ENCODE results near the gene TMBIM4.

TMBIM4 gene

GRCh38 chr12:66199831-66200509, 30.2 kb upstream of the TMBIM4 start:
- H3K4me3 ChIP-seq (ENCODE audit: low read depth, low read length), result no peak overlapping the region
- DNase-seq (ENCODE audit: low read depth), result no peak
- no peak for TF ChIP-seq CTCF (IDR thresholded peaks at IDR 0.05; ENCODE audit: low read depth, low read length, missing control alignments)

- TF ChIP-seq CTCF (IDR thresholded peaks at IDR 0.05; ENCODE audit: low read depth, low read length, missing control alignments), result no peak
- H3K4me3 ChIP-seq (ENCODE audit: low read depth, low read length), result no peak overlapping the region
- DNase-seq (ENCODE audit: low read depth), result no peak
These were observed 29.3 kb upstream of the TMBIM4 start for GRCh38 chr12:66199141-66199540.

- no peak for TF ChIP-seq CTCF (IDR thresholded peaks at IDR 0.05; ENCODE audit: low read depth, low read length, missing control alignments)
- DNase-seq (ENCODE audit: low read depth), result no peak
- H3K4me3 ChIP-seq (ENCODE audit: low read depth, low read length), result no peak overlapping the region
These were observed 27.7 kb upstream of the TMBIM4 start for GRCh38 chr12:66197495-66197921.

GRCh38 chr12:66196806-66197205, 27.0 kb upstream of the TMBIM4 start:
- peak; percentile 31 for DNase-seq (ENCODE audit: low read depth)

GRCh38 chr12:66195242-66195641, 25.4 kb upstream of the TMBIM4 start:
- no peak for TF ChIP-seq CTCF (IDR thresholded peaks at IDR 0.05; ENCODE audit: low read depth, low read length, missing control alignments)
- H3K4me3 ChIP-seq (ENCODE audit: low read depth, low read length), result no peak overlapping the region
- DNase-seq (ENCODE audit: low read depth), result no peak

More at GRCh38 chr12:66196806-66197205, 27.0 kb upstream of the TMBIM4 start:
- no peak overlapping the region for H3K4me3 ChIP-seq (ENCODE audit: low read depth, low read length)
- TF ChIP-seq CTCF (IDR thresholded peaks at IDR 0.05; ENCODE audit: low read depth, low read length, missing control alignments), result no peak

GRCh38 chr12:66194122-66194521, 24.3 kb upstream of the TMBIM4 start:
- TF ChIP-seq CTCF (IDR thresholded peaks at IDR 0.05; ENCODE audit: low read depth, low read length, missing control alignments), result no peak
- no peak for DNase-seq (ENCODE audit: low read depth)
- H3K4me3 ChIP-seq (ENCODE audit: low read depth, low read length), result no peak overlapping the region

GRCh38 chr12:66191547-66192126, 21.8 kb upstream of the TMBIM4 start:
- TF ChIP-seq CTCF (IDR thresholded peaks at IDR 0.05; ENCODE audit: low read depth, low read length, missing control alignments), result no peak
- H3K4me3 ChIP-seq (ENCODE audit: low read depth, low read length), result no peak overlapping the region
- no peak for DNase-seq (ENCODE audit: low read depth)

Data from GM12864 (cell line).